GM18499 (cell line): Measurements from ENCODE around the gene ATP6V0D1.
"Not testable (repeated sequence)": the region's sequence is repeated elsewhere in the genome, so short reads cannot be mapped to it uniquely, and the experiment has no call there.

Experiments
- ATAC-seq: cut with Tn5 transposase; IDR thresholded peaks from one replicate; pipeline ENCODE4 v1.9.1; 2021; ENCODE audit warnings: moderate number of reproducible peaks; ENCODE audit not compliant: insufficient read depth, unreplicated experiment

Gene ATP6V0D1

DNA sequence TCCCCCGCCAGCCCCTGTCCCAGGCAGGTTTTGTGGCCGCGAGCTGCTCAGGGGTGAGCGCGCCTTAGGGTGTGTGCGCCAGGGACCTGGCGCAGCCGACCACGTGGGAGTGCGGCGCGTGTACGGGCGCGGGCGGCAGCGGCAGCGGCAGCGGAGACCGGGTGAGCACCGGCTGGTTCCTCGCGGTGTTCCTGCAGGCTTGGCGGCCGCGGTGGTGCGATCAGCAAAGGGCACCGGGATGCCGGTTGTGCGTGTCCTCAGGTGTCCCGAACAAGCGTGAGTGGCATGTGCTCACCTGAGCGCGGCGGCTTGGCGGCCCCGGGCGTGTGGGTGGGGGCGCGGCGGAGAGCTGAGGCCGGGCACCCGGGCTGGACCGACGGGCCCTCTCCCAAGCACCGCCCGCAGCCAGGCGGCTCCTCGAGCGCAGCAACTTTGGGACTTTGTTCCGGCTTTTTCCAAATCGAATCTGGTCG, 50.4 kb downstream of the ATP6V0D1 start:
- no peak for ATAC-seq

GRCh38 chr16:67429799-67430503, 51.0 kb downstream of the ATP6V0D1 start:
- ATAC-seq = no peak

DNA sequence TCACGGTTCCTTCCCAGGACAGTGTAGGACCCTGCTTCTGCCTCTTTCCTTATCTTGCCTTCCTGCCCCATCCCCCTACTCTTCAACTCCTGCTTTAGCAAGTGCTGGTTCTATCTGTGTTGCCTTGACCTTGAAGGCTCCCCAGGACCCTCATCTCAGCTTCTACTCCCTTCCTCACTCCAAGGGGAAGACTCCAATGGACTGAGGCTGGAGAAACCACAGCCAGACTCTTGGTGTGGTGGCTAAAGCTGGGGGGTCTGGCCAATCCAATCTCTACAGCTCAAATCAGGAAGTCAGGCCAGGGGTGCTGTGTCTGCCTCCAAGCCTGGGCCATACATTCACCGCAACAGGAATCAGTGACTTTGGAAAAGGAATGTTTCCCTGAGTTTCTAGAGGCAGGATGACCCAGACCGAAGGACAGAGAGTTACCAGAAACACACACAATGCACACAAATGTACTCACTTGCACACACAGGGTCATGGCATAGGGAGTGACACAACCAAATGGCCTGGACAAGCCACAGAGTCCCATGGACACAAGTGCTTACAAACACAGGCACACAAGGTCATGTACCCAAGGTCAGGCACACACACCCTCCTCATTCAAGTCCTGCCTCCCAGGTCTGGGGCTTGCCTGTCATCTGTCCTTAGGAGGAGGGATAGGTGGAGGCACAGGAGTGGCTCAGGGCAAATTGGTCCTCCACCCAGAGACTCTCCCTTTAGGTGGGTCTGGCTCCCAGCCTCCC, 51.7 kb downstream of the ATP6V0D1 start:
- ATAC-seq = no peak

GRCh38 chr16:67428146-67428731, 52.7 kb downstream of the ATP6V0D1 start:
- ATAC-seq = no peak

- no peak for ATAC-seq
These were observed 54.0 kb downstream of the ATP6V0D1 start for GRCh38 chr16:67426950-67427349.

- no peak for ATAC-seq
These were observed 54.9 kb downstream of the ATP6V0D1 start for GRCh38 chr16:67426022-67426421.

GRCh38 chr16:67425580-67425979, 55.4 kb downstream of the ATP6V0D1 start:
- ATAC-seq = no peak

GRCh38 chr16:67425061-67425460, 55.9 kb downstream of the ATP6V0D1 start:
- no peak for ATAC-seq

DNA sequence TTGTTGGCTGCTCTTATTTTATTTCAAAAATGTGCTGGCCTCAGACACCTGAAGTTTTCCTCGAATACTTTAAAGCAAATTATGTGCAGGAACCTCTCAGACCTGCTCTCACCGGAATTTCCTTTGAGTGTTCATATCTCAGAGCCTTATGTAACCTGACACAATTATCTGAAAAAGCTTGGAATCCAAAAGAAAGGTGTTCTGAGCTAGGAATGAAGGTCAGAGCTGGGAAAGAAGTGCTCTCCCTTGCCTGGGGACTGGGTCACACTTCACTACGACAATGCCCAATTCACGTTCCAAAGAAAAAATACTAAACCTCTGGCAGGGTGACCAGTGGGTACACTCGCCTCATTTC, 56.7 kb downstream of the ATP6V0D1 start:
- no peak for ATAC-seq

GRCh38 chr16:67423611-67424260, 57.2 kb downstream of the ATP6V0D1 start:
- ATAC-seq = no peak

- ATAC-seq = no peak
These were observed 57.9 kb downstream of the ATP6V0D1 start for GRCh38 chr16:67423015-67423414.

GRCh38 chr16:67421030-67421429, 59.9 kb downstream of the ATP6V0D1 start:
- no peak for ATAC-seq

DNA sequence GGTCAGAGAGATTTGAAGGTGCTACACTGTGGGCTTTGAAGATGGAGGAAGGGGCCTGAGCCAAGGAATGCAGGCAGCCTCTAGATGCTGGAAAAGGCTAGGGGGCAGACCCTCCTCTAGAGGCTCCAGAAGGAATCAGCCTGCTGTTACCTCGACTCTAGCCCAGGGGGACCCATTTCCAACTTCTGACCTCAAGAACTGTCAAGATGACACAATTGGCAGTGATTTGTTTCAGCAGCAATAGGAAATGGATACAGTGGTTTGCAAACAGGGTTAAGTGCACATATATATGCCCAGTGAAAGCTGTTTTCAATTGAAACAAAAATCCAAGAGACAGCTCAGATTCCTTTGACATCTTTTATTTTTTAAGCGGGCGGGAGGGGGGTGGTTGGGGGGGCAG, 61.0 kb downstream of the ATP6V0D1 start:
- ATAC-seq = no peak

GRCh38 chr16:67419502-67419901, 61.5 kb downstream of the ATP6V0D1 start:
- no peak for ATAC-seq

DNA sequence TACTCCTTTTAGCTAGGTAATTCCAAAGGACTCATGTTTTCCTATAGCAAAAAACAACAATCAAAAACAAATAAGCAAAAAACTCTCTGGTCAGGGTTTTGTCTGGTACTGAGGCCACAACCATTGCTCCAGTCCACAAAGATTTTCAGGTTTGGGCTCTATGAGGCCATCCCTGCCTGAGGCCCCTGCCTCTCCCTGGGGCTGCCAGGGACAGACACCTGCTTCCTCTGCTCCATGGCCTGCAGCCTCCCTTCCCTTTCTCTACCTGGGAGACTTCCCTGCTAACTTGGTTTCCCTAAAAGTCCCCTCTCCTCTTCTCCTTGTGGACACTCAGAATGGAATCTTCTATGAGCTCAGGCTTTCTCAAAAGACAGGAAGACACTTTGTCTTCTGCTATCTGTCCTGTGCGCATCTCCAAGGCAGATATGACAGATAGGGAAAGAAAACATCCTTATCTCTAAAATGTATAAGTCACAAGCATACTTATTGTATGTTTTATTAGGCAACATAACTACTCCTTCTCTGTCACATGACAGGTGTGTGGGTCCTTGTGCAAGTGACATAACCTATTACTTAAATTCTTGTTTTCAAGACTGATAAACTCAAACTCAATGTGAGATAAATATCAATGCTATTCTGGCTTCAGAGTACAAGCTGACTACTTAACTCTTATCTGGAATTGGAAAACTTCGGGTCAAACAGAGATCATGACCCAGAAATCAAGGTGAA, 63.5 kb downstream of the ATP6V0D1 start:
- ATAC-seq = no peak

DNA sequence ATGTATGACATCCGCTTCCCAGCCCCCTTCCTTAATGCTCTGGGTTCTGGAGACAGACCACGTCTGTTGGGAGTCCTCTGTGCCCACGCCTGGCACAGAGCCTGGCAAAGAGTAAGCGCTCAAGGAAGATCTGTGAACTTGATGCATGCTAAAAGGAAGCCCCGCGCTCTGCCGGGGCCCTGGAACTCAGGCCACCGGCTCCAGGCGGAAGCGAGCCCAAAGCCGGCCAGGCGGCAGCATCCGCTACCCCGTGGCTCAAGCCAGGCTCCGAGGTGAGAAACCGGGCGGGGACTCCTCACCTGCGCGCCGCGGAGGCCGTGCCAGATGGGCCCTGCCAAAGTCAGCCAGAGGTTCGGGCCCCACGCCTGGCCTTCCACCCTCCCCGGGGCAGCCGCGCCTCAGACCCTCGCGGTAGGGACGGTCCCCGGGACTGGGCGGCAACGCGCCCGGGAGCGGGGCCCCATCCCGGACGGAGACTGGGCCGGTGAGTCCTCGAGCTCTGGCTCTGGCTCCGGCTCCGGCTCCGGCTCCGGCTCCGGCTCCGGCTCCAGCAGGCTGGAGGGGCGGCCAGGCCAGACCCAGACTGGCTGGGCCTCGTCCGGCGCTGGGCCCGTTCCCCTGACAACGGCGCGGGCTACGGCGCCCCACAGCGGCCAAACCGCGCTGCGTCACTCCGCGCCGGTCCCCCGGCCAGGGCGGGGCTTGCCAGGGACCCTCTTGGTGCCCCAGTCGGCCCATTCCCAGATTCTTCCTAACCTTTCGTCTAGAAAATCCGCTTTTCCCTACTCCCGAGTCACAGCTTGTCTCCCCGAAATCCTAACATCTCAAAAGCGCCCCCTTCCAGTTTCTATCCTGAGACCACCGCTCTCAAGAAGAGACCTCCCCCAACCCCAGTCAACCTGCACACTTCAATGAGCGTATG, 64.8 kb downstream of the ATP6V0D1 start, which contains the start of gene ZDHHC1:
Gene ZDHHC1 (minus strand): TSS at position 606 of the 922 bp plus-strand sequence. CDS start 8,702 bp downstream, outside the sequence.
- ATAC-seq = no peak

DNA sequence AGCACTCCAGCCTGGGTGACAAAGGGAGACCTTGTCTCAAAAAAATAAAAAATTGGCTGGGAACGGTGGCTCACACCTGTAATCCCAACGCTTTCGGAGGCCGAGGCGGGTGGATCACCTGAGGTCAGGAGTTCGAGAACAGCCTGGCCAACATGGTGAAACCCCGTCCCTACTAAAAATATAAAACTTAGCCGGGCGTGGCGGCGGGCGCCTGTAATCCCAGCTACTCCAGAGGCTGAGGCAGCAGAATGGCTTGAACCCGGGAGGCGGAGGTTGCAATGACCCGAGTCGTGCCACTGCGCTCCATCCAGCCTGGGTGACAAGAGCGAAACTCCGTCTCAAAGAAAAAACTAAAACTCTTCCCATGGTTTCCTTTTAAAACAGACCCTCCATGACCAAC, 65.5 kb downstream of the ATP6V0D1 start:
- ATAC-seq = not testable (repeated sequence)

DNA sequence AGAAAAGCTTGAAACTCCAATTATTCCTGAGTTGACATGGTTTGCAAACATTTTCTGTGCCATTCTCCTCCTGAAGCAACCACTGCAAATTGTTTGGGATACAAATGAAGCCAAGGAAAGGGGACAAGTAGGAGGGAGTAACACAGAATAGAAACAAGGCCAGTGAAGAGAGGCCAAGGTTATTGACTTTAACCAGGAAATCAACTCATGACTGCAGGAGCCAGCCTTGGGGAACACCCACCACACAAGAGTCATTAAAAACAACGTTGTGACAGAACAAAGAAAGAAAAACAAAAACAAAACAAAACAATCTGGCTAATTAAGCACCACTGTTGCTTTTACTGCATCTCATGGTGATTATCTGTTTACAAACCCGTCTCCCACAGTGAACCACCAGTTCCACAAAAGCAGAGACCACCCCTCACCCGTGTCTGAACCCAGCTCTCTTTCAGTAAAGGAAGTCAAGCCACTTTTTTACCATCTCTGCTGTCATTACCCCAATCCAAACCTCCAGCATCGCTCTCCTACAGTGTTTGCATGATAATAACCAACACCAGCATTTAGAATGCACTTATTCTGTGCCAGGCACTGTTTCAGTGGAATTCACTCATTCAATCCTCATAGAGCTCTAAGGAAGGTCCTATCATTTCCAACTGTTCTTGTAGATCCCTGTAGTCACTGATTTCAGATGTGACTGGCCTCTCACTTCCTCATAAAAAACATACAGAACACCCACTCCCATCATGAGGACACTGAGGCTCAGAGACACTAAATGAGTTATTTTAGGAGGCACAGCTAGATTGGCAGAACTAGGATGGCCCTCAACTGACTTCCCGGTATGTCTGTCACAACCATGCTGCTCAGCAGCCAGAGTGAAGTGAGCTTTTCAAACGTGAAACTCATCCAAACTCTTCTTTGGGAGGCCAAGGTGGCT, 66.7 kb downstream of the ATP6V0D1 start:
- no peak for ATAC-seq
